Measurements from ENCODE around the gene PPP2R3B.

The PPP2R3B gene

DNA sequence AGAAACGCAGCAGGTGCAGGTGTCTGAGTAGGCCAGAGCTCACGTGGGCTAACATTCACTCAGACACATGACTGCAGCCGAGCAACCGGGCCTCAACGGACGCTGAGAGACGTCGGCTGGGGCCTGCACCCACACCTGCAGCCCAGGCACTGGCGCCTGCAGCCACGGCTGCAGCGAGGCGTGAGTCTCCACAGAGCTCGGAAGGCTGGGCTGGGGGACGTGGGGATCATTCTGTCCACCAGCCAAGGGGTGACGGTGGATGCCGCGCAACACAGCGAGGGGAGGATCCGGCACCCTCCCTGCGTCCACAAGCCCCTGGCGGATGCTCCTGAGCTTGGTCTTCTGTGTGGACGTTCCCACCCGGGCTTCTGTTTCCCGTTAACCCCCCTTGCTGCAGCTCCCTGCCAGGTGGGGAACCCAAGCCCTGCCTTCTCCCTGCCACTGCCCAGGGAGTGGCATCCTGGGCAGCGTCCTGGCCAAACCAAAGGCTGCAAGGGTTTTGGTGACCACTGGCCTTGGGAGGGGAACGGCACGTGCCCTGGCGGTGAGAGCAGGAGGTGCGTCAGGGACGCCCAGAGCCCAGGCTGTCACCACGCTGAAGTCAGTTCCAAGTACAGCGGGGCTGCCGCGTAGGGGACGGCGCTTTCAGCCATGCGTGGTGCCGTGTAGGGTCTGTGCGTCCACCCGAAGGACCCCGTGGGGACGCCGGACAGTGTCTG lies 16.3 kb downstream of the PPP2R3B start:
- no peak for DNase-seq

- DNase-seq = no peak
Observed at GRCh38 chrX:369563-370101, 17.1 kb downstream of the PPP2R3B start.

DNA sequence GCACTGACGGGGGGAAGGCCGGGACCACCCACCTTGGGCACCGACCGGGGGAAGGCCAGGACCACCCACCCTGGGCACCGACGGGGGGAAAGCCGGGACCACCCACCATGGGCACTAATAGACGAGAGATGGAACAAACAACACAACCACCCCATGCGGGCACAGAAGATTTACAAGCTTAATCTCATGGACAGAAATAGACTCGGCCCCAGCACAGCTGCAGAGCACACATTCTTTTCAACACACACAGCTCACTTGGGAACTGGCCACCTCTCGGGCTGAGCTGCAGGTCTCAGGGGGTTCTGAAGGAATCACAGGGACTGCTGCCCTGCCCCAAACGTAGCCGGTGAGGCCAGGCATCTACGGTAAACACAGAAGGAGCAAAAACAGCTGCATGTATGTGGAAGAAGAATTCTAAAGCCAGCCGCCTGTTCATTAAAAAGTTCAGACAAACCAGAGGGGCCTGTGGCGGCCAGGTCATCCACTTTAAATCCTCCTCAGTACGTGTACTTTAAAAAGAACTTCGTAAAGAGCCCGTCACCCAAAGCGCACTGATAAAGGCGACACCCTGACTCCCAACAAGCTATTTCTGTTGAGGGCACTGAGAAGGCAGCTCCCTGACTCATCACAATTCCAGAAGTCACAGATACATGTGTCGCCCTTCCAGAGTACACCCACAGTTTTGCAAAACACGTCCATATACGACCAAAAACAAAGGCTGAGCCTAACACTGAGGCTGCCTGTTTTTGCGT lies 17.7 kb downstream of the PPP2R3B start:
- no peak for DNase-seq

DNA sequence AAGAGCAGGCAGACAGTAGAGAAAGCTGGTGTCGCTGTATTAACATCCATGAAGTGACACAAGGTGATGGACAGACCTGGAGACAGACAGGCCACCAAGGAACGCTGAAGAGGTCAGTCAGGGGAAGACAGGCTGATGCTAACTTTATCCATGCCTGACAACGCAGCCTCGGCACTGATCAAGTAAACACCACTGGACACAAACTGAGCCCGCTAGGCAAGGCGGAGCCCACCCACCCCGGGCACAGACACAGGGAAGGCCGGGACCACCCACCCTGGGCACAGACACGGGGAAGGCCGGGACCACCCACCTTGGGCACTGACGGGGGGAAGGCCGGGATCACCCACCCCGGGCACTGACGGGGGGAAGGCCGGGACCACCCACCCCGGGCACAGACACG lies 18.8 kb downstream of the PPP2R3B start:
- DNase-seq = no peak

DNA sequence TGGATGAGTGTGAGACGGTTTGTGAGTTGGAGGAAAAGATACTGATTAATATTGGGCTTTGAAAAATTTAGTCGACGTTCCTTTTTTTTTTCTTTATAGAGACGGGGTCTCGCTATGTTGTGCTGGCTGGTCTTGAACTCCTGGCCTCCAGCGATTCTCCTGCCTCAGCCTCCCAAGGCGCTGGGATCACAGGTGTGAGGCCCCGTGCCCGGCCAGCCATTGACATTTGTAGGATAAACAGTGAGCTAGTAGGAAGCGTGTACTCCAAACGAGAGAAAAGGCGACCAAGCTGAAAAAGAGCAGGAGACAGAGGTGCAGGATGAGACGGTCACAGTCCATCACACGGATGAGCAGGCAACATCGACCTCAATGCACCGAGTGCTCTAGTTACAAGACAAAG lies 19.4 kb downstream of the PPP2R3B start:
- DNase-seq = no peak

DNA sequence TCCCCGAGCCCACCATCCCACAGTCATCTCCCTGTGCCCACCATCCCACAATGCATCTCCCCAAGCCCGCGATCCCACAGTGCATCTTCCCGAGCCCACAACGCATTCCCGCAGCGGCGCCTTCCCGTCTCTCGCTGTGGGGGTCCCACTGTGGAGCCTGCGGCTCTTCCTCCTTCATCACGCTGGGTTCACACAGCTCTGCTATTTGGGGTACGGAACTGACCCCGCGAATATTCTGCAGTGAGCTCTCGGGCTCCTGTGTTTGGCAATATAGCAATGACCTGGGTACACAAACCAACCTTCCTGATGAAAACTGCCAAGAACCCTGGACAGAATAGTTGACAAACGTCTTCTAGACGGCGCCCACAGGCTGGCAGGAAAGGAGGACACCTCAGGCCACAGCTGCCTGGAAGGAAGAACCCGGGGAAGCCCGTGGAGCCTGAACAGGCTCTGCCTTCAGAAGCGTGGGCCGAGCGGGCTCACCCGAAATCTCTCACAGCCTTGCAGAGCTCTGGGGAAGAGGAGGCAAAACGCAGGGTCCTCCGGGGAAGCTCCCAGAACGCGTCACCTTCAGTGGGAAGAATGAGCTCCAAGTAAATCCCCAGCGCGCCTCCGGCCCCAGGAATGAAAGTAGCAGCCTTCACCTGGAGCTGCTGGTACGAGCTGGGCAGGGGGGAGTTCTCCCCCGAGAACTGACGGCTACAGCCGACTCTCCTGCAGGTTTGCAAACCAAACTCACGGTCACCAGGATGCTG lies 22.9 kb downstream of the PPP2R3B start:
- no peak for DNase-seq

DNA sequence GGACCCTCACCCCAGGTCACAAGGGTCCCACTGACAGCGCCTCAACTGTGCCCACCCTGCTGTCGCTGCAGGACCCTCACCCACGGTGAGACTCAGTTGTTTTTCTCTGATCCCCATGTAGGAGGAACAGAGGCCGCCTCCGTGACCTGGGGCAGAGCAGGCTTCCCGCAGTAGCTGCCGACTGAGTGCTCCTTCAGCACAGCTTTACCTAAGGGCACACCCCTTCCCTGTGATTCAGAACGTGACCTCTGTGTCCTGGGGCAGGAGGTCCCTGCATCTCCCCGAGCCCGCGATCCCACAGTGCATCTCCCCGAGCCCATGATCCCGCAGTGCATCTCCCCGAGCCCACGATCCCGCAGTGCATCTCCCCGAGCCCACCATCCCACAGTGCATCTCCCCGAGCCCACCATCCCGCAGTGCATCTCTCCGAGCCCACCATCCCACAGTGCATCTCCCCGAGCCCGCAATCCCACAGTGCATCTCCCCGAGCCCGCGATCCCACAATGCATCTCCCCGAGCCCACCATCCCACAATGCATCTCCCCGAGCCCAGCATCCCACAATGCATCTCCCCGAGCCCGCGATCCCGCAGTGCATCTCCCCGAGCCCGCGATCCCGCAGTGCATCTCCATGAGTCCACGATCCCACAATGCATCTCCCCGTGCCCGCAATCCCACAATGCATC lies 23.6 kb downstream of the PPP2R3B start:
- no peak for DNase-seq

DNA sequence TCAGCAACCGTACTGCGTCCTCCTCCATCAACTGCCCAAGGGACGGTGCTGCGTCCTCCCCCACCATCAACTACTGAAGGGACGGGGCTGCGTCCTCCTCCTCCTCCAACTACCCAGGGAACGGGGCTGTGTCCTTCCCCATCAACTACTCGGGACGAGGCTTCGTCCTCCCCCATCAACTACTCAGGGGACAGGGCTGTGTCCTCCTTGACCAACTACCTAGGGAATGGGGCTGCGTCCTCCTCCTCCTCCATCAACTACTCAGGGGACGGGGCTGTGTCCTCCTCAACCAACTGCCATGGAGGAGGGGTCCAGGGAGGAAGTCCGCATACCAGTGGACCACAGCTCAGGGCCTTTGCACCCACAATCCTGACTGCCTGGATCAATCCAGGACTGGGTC lies 24.4 kb downstream of the PPP2R3B start:
- no peak for DNase-seq

- no peak for DNase-seq
Observed at GRCh38 chrX:361231-362145, 25.2 kb downstream of the PPP2R3B start.

GRCh38 chrX:360496-361150 lies 26.1 kb downstream of the PPP2R3B start:
- no peak for DNase-seq

- DNase-seq = no peak
Observed at GRCh38 chrX:358651-359143, 28.0 kb downstream of the PPP2R3B start.

- DNase-seq = peak; percentile 69
Observed at GRCh38 chrX:357693-358471, 28.8 kb downstream of the PPP2R3B start.

GRCh38 chrX:357035-357692 lies 29.5 kb downstream of the PPP2R3B start:
- no peak for DNase-seq

DNA sequence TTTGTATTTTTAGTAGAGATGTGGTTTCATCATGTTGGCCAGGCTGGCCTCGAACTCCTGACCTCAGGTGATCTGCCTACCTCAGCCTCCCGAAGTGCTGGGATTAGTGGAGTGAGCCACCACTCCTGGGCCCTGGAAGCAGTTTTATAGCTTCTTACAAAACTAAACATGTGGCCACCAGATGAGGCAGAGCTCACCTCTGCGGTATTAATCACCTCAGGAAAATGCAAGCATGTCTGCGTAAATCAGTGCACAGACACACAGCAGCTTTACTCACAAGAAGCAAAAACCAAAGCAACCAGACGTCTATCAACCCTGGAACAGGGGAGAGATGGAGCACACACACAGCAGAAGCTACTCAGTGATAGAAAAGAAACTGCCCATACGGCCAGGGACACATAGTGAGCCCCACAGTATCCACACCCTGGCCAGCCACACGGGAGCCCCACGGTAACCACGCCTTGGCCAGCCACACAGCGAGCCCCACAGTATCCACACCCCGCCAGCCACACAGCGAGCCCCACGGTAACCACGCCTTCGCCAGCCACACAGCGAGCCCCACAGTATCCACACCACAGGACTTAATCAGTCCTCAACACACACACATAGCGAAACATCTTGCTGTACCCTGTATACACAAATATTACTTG lies 30.2 kb downstream of the PPP2R3B start:
- no peak for DNase-seq

DNA sequence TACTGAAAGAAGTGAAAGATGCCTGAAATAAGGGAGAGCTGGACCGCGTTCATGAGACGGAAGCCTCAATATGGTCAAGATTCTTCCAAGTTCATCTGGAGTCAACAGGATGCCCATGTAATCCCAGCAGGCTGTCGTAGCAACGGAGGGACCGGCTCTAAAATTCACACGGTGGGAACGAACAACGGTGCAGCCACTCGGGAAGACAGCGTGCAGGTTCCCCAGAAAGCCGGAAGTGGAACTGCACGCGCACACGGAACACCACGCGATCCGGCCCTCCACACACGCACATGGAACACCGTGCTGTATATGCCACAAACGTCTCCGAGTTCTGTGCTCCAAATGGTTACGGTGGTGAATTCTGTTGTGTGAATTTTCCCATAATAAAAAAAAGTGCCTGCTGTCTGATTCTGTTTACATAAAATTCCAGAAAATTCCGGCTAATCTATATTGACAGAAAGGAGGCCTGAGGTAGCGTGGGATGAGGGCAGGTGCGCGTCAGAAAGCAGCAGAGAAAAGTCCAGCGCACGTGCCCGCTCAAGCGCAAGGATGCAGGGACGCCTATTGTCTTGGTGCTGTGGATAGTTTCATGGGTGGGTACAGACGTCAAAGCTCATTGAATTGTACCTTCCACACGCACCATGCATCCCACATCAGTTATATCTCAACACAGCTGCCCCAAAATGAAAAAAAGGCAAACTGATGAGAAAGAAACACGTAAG lies 31.2 kb downstream of the PPP2R3B start:
- no peak for DNase-seq

- DNase-seq = no peak
Observed at GRCh38 chrX:353566-354535, 32.9 kb downstream of the PPP2R3B start.

Measured in CD4-positive, alpha-beta T cell treated with Interleukin-6 for 4 hours (primary cell).